Chondrocyte (in vitro differentiated cells): ENCODE data around the gene SNX32. TPM values are rescaled to one million over a fixed set of nuclear protein-coding genes. Genes with fewer than 3 reads are reported as not detected.

Experiments used
- DNase-seq: peaks from one replicate; pipeline ENCODE4 v3.0.0; 2021; ENCODE audit warnings: mixed read lengths, low spot score
- H3K27ac Mint-ChIP-seq: one replicate; pipeline ENCODE4 v1.8.0; 2021; ENCODE audit warnings: mild to moderate bottlenecking, moderate library complexity, mixed read lengths; ENCODE audit not compliant: unreplicated experiment
- H3K27me3 Mint-ChIP-seq: 2 replicates; pipeline ENCODE4 v1.8.0; 2021; ENCODE audit warnings: low read depth, mixed read lengths
- H3K36me3 Mint-ChIP-seq: 2 replicates; pipeline ENCODE4 v1.8.0; 2021; ENCODE audit warnings: low read depth, mixed read lengths
- H3K4me1 Mint-ChIP-seq: 2 replicates; pipeline ENCODE4 v1.8.0; 2021; ENCODE audit warnings: low read depth, mild to moderate bottlenecking, mixed read lengths
- H3K4me3 Mint-ChIP-seq: one replicate; pipeline ENCODE4 v1.8.0; 2021; ENCODE audit warnings: mild to moderate bottlenecking, moderate library complexity, mixed read lengths; ENCODE audit not compliant: unreplicated experiment
- H3K9me3 Mint-ChIP-seq: 2 replicates; pipeline ENCODE4 v1.8.0; 2021; ENCODE audit warnings: low read depth, mixed read lengths
- total RNA-seq: library from RNA; stranded (reverse); gene quantifications from 3 replicates; pipeline ENCODE4 v1.2.1, GENCODE V29; 2021
- TF ChIP-seq, protein P1 (sequence below): fragments of 200-600 bp; sonication (generic); IDR thresholded peaks from 2 replicates; pipeline ENCODE4 v1.5.0; 2021; ENCODE audit warnings: antibody characterized with exemption, mild to moderate bottlenecking, moderate library complexity

Gene SNX32
- total RNA-seq, 1 donor from 2014 or later: 0.80 TPM

DNA sequence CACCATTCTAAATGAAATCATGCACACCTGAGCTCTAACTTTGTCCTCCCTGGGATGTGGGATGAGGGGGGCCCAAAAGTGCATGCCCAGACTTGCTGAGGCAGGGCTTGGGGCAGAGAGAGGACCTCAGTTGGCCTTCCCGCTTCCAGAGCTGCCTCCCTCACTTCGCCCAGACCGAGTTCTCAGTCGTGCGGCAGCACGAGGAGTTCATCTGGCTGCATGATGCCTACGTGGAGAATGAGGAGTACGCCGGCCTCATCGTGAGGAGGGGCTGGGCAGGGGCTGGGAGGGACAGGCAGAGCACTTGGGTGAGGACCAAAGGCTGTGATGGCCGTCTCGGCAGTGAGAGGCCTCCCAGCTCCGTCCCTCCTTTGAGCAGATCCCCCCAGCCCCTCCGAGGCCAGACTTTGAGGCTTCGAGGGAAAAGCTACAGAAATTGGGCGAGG, 16.0 kb downstream of the SNX32 start:
- H3K36me3 Mint-ChIP-seq: peaks cover 25% of the 10 kb centered on the region
- DNase-seq: no peak
- peaks cover 12% of the 10 kb centered on the region for H3K4me1 Mint-ChIP-seq
- TF ChIP-seq, protein P1, sequence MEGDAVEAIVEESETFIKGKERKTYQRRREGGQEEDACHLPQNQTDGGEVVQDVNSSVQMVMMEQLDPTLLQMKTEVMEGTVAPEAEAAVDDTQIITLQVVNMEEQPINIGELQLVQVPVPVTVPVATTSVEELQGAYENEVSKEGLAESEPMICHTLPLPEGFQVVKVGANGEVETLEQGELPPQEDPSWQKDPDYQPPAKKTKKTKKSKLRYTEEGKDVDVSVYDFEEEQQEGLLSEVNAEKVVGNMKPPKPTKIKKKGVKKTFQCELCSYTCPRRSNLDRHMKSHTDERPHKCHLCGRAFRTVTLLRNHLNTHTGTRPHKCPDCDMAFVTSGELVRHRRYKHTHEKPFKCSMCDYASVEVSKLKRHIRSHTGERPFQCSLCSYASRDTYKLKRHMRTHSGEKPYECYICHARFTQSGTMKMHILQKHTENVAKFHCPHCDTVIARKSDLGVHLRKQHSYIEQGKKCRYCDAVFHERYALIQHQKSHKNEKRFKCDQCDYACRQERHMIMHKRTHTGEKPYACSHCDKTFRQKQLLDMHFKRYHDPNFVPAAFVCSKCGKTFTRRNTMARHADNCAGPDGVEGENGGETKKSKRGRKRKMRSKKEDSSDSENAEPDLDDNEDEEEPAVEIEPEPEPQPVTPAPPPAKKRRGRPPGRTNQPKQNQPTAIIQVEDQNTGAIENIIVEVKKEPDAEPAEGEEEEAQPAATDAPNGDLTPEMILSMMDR: no peak
- H3K9me3 Mint-ChIP-seq: peaks cover 3% of the 10 kb centered on the region
- no peak overlapping the region for H3K4me3 Mint-ChIP-seq
- no peaks in the 10 kb centered on the region for H3K27me3 Mint-ChIP-seq
- no peak overlapping the region for H3K27ac Mint-ChIP-seq

DNA sequence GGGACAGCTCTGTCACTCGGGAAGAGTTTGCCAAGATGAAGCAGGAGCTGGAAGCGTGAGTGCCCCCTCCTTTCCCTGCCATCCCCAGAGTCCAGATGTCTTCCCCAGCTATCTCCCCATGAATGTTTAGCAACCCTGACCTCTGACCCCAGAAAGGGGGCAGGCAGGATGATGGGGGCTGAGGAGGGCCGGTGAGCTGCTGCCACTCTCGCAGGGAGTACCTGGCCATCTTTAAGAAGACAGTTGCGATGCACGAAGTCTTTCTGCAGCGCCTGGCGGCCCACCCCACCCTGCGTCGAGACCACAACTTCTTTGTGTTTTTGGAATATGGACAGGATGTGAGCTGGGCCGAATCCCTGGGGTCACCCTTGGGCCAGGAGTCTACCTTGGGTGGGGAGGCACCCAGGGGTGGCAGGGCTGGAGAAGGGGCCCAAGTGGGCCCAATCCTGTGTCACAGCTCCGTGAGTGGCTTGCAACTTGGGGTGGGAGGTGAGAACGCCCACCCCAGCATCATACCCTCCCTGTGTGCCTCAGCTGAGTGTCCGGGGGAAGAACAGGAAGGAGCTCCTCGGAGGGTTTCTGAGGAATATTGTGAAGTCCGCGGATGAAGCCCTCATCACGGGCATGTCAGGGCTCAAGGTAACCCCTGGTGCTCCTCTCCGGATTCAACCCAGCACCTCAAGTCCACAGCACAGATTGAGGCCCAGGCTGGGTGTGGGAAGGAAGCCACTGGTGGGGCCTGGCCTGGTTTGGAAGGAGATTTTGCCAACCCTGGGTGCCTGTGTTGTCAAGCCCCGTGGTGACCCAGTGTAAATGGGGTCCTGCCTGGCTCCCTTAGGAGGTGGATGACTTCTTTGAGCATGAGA, 16.7 kb downstream of the SNX32 start:
- H3K27ac Mint-ChIP-seq: no peak overlapping the region
- H3K9me3 Mint-ChIP-seq: peaks cover 3% of the 10 kb centered on the region
- no peak overlapping the region for H3K4me3 Mint-ChIP-seq

GRCh38 chr11:65851083-65851579, 17.4 kb downstream of the SNX32 start:
- Mint-ChIP-seq H3K9me3 (peaks cover 3% of the 10 kb centered on the region), H3K36me3 (peaks cover 35% of the 10 kb centered on the region), H3K4me1 (peaks cover 24% of the 10 kb centered on the region), H3K4me3 (no peak overlapping the region), H3K27me3 (no peaks in the 10 kb centered on the region), H3K27ac (peak overlapping the region; percentile 8)
- no peak for DNase-seq
- TF ChIP-seq, protein P1: peak; percentile 75

More for the DNA sequence above, 16.7 kb downstream of the SNX32 start:
- DNase-seq: no peak
- no peaks in the 10 kb centered on the region for H3K27me3 Mint-ChIP-seq
- H3K36me3 Mint-ChIP-seq: peaks cover 29% of the 10 kb centered on the region
- TF ChIP-seq, protein P1: no peak
- peaks cover 17% of the 10 kb centered on the region for H3K4me1 Mint-ChIP-seq

GRCh38 chr11:65851811-65852507, 18.2 kb downstream of the SNX32 start:
- Mint-ChIP-seq H3K9me3 (peaks cover 3% of the 10 kb centered on the region), H3K4me3 (no peak overlapping the region), H3K4me1 (peaks cover 32% of the 10 kb centered on the region), H3K27me3 (no peaks in the 10 kb centered on the region), H3K36me3 (peaks cover 43% of the 10 kb centered on the region), H3K27ac (peak overlapping the region; percentile 22)
- TF ChIP-seq, protein P1: no peak
- no peak for DNase-seq
